ENCODE measurements around the gene ADGRV1.

Gene ADGRV1

DNA sequence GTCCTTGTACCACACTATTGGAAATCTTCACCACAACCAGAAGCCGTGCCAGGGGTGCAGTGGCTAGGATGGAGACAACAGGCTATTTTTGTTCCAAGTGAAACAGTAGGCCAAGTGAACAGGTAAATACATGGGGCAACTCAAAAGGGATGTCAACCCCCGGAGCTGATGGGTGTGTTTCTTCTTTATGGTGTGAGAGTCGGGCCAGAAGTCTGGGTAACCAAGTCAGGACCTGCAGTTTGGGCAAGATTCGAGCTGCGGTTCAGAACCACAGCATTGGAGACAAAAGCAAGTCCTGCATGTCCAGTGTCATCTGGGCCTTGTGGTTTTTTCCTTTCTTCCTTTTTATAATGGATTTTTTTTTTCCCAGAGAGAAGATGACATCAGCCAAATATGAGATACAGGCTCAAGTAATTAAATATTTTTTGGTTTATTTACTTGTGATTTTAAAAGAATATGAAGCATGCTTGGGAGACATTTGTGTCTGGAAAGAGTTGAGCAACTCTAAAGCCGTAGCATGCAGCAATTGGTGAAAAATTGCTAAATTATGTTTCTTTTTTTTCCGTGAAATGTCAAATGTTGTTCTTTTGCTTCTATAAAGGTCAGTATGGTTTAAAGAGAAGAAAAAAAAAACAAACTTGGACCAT is 562.9 kb downstream of the ADGRV1 start:
- ATAC-seq (replicated peaks) (no peak), DNase-seq (no peak)
- H3K4me1 Mint-ChIP-seq (ENCODE audit: low read depth in 2 of 2): no peaks in the 10 kb centered on the region
- H3K36me3 Mint-ChIP-seq (ENCODE audit: insufficient read depth): no peaks in the 10 kb centered on the region
- no peak overlapping the region for H3K27ac Mint-ChIP-seq
- no peaks in the 10 kb centered on the region for H3K9me3 Mint-ChIP-seq
- H3K27me3 Mint-ChIP-seq: no peaks in the 10 kb centered on the region
- H3K4me3 Mint-ChIP-seq: no peak overlapping the region

DNA sequence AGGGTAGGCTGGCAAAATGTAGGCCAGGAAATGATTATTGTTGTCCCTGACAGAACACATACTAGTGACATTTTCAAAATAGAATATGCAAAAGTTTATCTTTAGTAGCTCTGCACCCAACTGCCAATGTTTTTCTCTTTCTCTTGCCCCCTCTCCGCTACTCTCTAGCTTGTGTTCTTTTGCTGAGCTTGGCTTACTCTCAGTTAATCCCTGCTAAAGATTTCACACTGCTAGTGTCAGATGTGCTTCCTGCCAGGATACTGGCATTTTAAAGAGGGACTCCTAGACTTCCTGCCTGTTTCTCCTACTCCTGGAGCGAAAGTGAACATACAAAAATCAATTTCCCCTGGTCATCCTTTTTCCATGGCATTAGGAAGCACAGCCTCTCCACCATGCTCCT is 564.1 kb downstream of the ADGRV1 start:
- no peak overlapping the region for H3K4me3 Mint-ChIP-seq
- no peaks in the 10 kb centered on the region for H3K9me3 Mint-ChIP-seq
- H3K4me1 Mint-ChIP-seq (ENCODE audit: low read depth in 2 of 2): no peaks in the 10 kb centered on the region
- no peaks in the 10 kb centered on the region for H3K36me3 Mint-ChIP-seq (ENCODE audit: insufficient read depth)
- no peak for DNase-seq
- H3K27ac Mint-ChIP-seq: no peak overlapping the region
- H3K27me3 Mint-ChIP-seq: no peaks in the 10 kb centered on the region
- no peak for ATAC-seq (replicated peaks)

DNA sequence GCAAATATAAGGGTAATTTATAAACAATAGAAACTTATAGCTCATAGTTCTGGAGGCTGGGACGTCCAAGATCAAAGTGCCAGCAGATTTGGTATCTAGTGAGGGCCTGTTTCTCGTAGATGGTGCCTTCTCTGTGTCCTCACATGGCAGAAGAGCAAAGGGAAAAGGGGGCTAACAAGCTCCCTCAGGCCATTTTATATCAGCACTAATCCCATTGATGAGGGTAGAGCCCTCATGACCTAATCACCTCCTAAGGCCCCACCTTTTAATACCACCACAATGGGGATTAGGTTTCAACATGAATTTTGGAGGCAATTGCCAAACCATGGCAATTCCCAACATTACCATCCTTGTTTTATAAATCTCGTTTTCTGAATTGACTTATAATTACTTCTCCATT is 564.7 kb downstream of the ADGRV1 start:
- ATAC-seq (replicated peaks) (no peak), DNase-seq (no peak)
- no peaks in the 10 kb centered on the region for H3K9me3 Mint-ChIP-seq
- no peaks in the 10 kb centered on the region for H3K36me3 Mint-ChIP-seq (ENCODE audit: insufficient read depth)
- no peaks in the 10 kb centered on the region for H3K27me3 Mint-ChIP-seq
- no peak overlapping the region for H3K27ac Mint-ChIP-seq
- H3K4me1 Mint-ChIP-seq (ENCODE audit: low read depth in 2 of 2): no peaks in the 10 kb centered on the region
- no peak overlapping the region for H3K4me3 Mint-ChIP-seq

DNA sequence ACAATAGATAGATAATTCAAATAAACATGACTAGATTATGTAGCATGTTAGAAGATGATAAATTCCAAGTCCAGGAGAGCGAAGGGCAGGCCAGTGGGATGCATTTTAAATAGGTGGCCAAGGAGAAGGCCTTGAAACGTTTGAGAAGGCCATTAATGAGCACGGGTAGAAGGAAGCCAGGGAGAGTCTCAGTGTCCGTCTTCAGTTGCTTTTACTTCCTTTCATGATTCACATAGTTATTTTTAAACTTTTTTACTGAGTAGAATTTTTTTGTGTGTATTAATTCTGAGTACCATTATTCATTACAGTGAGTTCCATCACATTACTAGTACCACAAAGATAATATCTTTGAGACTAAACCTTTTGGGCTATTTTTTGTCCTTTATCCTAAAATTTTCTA is 565.3 kb downstream of the ADGRV1 start:
- Mint-ChIP-seq H3K9me3 (no peaks in the 10 kb centered on the region), H3K4me3 (no peak overlapping the region), H3K36me3 (ENCODE audit: insufficient read depth) (no peaks in the 10 kb centered on the region), H3K27ac (no peak overlapping the region), H3K4me1 (ENCODE audit: low read depth in 2 of 2) (no peaks in the 10 kb centered on the region), H3K27me3 (no peaks in the 10 kb centered on the region)
- ATAC-seq (replicated peaks): no peak
- no peak for DNase-seq

DNA sequence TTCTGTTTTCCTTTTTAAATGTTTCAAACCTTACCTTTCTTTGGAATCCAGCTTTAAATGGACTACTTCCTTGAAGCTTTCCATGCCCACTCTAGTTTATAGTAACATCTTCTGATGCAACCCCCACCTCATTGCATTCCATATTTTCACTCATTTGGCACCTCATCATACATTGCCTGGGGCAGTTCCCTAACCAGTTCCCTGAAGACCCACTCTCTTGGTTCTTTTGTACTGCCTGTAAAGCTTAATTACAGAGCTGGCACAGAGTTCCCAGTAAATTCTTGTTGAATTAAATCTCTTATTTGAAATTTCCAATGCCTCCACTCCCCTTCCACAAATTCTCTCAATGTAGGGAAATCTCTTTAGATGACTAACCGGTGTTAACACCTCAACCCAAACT is 567.3 kb downstream of the ADGRV1 start:
- no peak for DNase-seq
- Mint-ChIP-seq H3K4me3 (no peak overlapping the region), H3K36me3 (ENCODE audit: insufficient read depth) (no peaks in the 10 kb centered on the region), H3K27ac (no peak overlapping the region), H3K9me3 (no peaks in the 10 kb centered on the region), H3K4me1 (ENCODE audit: low read depth in 2 of 2) (no peaks in the 10 kb centered on the region), H3K27me3 (peaks cover 0 to 4% of the 10 kb centered on the region in 2 donors)
- no peak for ATAC-seq (replicated peaks)

DNA sequence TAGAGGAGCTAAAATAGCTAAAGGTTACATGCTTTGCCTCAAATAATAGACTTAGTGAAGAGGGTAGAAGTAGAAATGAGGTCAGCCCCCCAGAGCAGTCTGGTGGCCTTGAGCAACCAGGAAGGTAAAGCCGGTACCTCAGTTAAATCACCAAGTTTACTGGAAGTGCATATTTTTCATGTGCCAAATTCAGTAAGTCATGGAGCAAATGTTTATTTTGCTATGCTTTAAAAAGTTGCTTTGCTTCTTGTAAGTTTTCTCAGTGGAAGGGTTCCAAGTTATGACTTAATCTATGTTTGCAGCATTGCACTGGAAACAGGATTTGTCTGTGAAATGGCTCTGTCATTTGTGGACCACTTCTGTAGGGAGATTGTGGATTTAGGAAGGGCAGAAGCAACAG is 567.9 kb downstream of the ADGRV1 start:
- H3K4me1 Mint-ChIP-seq (ENCODE audit: low read depth in 2 of 2): no peaks in the 10 kb centered on the region

DNA sequence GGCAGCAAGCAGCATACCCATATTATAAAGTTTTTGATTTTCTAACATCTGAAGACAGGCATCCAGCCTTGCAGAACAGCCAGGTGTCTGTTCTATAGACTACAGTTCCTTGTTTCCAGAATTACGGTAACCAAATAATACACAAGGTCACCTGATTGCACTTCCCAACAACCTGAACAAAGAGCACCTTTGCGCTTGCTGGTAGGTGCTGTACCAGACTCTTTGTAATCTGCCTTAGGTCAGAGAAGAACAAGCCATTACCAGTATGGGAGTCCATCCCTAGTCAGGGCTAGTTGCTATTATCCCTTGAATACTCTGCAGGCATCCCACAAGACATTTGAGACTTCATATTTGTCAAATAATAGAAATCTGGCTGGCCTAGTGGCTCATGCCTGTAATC is 568.3 kb downstream of the ADGRV1 start:
- no peak overlapping the region for H3K4me3 Mint-ChIP-seq
- ATAC-seq (replicated peaks) (no peak), DNase-seq (no peak)
- no peak overlapping the region for H3K27ac Mint-ChIP-seq
- no peaks in the 10 kb centered on the region for H3K4me1 Mint-ChIP-seq (ENCODE audit: low read depth in 2 of 2)
- H3K27me3 Mint-ChIP-seq: peaks cover 0 to 13% of the 10 kb centered on the region in 2 donors
- no peaks in the 10 kb centered on the region for H3K9me3 Mint-ChIP-seq
- H3K36me3 Mint-ChIP-seq (ENCODE audit: insufficient read depth): no peaks in the 10 kb centered on the region

More for the DNA sequence above, 567.9 kb downstream of the ADGRV1 start:
- no peak for DNase-seq
- no peak overlapping the region for H3K27ac Mint-ChIP-seq
- no peak for ATAC-seq (replicated peaks)
- no peaks in the 10 kb centered on the region for H3K36me3 Mint-ChIP-seq (ENCODE audit: insufficient read depth)
- H3K4me3 Mint-ChIP-seq: no peak overlapping the region
- H3K27me3 Mint-ChIP-seq: peaks cover 0 to 9% of the 10 kb centered on the region in 2 donors
- no peaks in the 10 kb centered on the region for H3K9me3 Mint-ChIP-seq

DNA sequence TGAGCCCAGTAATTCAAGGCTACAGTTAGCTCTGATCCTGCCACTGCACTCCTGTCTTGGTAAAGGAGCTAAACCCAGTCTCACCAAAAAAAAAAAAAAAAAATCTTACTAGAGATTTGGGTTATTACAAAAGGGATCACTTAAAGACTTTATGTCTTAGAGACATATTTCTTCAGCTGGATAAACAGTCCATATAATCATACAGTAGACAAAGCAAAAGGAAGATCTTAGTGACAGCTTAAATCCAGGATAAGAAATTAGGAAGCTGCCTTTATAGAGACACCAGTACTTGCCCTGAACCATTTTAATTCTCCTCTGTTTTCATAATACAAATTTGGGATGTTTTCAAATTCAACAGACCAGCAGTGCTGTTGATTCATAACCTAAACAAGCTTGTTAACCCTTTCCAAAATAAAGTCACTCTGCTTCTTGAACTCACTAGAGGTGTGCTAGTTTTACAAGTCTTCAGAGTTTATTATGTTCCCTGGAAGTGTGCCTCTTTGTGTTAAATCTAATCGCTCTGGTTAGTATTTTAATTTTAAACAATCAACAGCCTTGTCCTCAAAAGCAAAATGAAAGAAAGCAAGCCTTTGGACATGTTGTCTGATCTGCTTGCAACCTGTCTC is 569.0 kb downstream of the ADGRV1 start:
- no peak for ATAC-seq (replicated peaks)
- no peak for DNase-seq
- H3K36me3 Mint-ChIP-seq (ENCODE audit: insufficient read depth): no peaks in the 10 kb centered on the region
- no peaks in the 10 kb centered on the region for H3K4me1 Mint-ChIP-seq (ENCODE audit: low read depth in 2 of 2)
- H3K27me3 Mint-ChIP-seq: peaks cover 3 to 19% of the 10 kb centered on the region in 2 donors
- no peak overlapping the region for H3K4me3 Mint-ChIP-seq
- no peak overlapping the region for H3K27ac Mint-ChIP-seq
- H3K9me3 Mint-ChIP-seq: no peaks in the 10 kb centered on the region

DNA sequence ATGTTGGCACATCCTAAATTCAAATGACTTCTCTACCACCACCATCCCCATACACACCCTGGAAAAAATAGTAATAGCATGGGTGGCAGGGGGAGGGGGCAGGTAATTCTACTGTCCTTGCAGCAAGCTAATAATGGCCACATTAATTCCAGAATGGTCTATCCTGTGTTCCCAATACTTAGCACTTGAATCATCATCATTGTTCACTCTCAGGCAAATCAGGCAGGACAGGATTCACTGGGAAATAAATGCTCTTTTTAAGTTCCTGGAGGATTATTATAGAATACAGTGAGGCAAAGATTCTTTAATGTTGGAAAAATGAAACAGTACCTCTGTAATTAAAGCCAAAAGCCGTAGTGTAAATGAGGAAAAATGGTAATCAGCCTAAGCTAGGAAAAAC is 570.0 kb downstream of the ADGRV1 start:
- DNase-seq (no peak), ATAC-seq (replicated peaks) (no peak)
- Mint-ChIP-seq H3K36me3 (ENCODE audit: insufficient read depth) (no peaks in the 10 kb centered on the region), H3K4me3 (no peak overlapping the region), H3K9me3 (no peaks in the 10 kb centered on the region), H3K4me1 (ENCODE audit: low read depth in 2 of 2) (no peaks in the 10 kb centered on the region), H3K27me3 (peaks cover 8 to 27% of the 10 kb centered on the region in 2 donors), H3K27ac (no peak overlapping the region)

DNA sequence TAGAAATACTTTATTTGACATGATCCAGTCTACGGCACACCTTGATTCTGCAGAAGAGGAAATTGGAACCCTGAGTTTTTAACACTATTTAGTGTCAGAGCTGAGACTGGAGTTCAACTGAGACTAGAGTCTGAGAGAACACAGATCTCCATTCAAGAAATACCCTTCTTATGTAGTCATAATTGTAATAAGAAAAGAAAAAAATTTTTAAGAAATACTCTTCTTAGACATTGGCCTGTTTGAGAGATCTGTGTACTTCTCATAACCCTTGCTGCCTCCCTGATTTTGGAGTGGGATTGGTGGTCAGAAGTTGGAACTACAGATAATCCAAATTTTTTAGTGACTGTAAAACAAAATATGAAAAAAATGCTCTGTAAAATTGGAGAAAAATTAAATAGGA is 571.2 kb downstream of the ADGRV1 start:
- DNase-seq (no peak), ATAC-seq (replicated peaks) (no peak)
- H3K4me1 Mint-ChIP-seq (ENCODE audit: low read depth in 2 of 2): no peaks in the 10 kb centered on the region
- H3K4me3 Mint-ChIP-seq: no peak overlapping the region
- H3K27me3 Mint-ChIP-seq: peaks cover 8 to 27% of the 10 kb centered on the region in 2 donors
- no peaks in the 10 kb centered on the region for H3K9me3 Mint-ChIP-seq
- no peaks in the 10 kb centered on the region for H3K36me3 Mint-ChIP-seq (ENCODE audit: insufficient read depth)
- no peak overlapping the region for H3K27ac Mint-ChIP-seq

DNA sequence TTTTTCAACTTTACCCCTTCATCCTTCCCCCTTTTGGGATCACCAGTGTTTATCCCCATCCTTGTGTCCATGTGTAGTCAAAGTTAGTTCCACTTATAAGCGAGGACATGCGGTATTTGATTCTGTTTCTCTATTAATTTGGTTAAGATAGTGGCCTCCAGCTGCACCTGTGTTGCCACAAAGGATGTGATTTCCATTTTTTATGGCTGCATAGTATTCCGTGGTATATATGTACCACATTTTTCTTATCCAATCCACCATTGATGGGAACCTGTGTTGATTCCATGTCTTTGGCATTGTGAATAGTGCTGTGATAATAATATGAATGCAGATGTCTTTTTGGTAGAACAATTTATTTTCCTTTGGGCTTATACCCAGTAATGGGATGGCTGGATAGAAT is 572.2 kb downstream of the ADGRV1 start:
- Mint-ChIP-seq H3K36me3 (ENCODE audit: insufficient read depth) (no peaks in the 10 kb centered on the region), H3K27me3 (peaks cover 13 to 33% of the 10 kb centered on the region in 2 donors), H3K9me3 (no peaks in the 10 kb centered on the region), H3K4me1 (ENCODE audit: low read depth in 2 of 2) (no peaks in the 10 kb centered on the region), H3K27ac (no peak overlapping the region), H3K4me3 (no peak overlapping the region)
- DNase-seq: no peak
- no peak for ATAC-seq (replicated peaks)

DNA sequence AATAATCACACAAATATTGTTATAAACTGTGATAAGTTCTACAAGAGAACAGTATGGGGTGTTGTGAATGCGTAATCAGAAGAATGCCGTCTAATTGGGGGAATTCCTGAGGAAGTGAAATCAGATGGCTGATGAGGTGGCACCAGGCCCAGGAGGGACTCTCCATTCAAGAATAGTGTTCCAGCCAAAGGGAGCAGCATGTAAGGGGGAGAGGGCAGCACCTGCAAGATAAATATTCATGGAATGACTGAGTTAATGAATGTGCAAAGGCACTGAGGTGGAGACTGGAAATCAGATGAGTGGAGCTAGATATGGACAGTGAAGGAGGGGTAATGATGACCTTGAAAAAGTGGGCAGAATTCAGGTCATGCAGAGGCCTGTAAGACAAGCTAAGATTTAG is 574.0 kb downstream of the ADGRV1 start:
- Mint-ChIP-seq H3K4me3 (no peak overlapping the region), H3K4me1 (ENCODE audit: low read depth in 2 of 2) (no peaks in the 10 kb centered on the region), H3K27me3 (peaks cover 15 to 37% of the 10 kb centered on the region in 2 donors), H3K27ac (no peak overlapping the region), H3K9me3 (no peaks in the 10 kb centered on the region), H3K36me3 (ENCODE audit: insufficient read depth) (no peaks in the 10 kb centered on the region)
- ATAC-seq (replicated peaks): no peak
- no peak for DNase-seq

DNA sequence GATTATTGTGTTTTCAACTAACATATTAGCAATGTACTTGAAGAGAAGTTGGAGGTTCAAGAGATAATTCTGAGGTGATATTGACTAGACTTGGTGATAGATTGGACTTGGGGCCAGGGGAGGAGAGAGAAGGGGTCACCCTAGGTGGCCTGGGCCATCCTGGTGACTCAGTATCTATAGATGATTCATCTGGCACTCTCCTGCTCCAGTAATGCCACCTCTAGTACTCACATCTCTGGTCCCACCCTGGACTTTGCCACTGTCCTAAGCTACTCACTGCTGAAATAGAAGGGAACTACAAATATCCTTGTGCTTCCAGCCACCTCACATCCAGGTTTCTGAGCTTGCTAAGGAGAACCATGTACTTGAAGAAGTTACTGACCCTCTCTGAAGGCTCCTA is 574.6 kb downstream of the ADGRV1 start:
- no peaks in the 10 kb centered on the region for H3K36me3 Mint-ChIP-seq (ENCODE audit: insufficient read depth)

DNA sequence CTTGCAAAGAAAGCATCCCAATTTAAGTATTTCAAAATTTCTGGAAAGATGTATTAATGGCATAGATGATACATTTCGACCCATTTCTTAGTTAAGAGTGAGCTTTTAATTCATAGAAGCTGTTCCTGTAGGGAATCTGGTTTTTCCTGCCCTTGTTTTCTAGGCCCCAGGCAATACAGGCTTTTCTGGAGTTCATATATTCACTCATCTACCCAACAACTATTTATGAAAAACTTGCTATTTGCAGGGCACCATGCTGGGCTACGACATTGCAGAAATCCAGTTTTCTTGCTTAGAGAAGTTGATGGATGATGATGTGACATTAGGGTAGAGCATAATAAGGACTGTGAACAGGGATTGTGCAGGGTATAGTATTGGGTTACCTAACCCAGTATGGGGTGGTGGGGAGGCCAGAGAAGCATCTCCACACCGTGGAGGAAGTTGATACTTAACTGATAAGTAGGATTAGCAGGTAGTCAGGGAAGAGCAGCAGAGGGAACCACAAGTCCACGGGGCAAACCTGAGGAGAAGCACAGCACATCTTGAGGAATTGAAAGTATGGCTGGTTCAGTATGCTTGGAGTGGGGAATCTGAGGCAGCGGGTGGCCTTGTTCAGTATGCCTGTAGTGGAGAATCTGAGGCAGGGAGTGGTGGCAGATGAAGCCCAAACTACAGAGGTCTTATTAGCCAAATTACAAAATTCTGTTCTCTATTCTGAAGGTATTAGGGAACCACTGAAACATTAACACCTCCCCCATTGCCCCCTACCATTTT is 577.1 kb downstream of the ADGRV1 start:
- no peaks in the 10 kb centered on the region for H3K9me3 Mint-ChIP-seq
- DNase-seq (no peak), ATAC-seq (replicated peaks) (no peak)
- no peaks in the 10 kb centered on the region for H3K4me1 Mint-ChIP-seq (ENCODE audit: low read depth in 2 of 2)
- H3K4me3 Mint-ChIP-seq: no peak overlapping the region
- no peak overlapping the region for H3K27ac Mint-ChIP-seq
- H3K27me3 Mint-ChIP-seq: peaks cover 15 to 36% of the 10 kb centered on the region in 2 donors
- H3K36me3 Mint-ChIP-seq (ENCODE audit: insufficient read depth): no peaks in the 10 kb centered on the region

More for the DNA sequence above, 574.6 kb downstream of the ADGRV1 start:
- H3K4me1 Mint-ChIP-seq (ENCODE audit: low read depth in 2 of 2): no peaks in the 10 kb centered on the region
- no peaks in the 10 kb centered on the region for H3K9me3 Mint-ChIP-seq
- DNase-seq (no peak), ATAC-seq (replicated peaks) (no peak)
- no peak overlapping the region for H3K27ac Mint-ChIP-seq
- no peak overlapping the region for H3K4me3 Mint-ChIP-seq
- peaks cover 15 to 37% of the 10 kb centered on the region in 2 donors for H3K27me3 Mint-ChIP-seq

Measured in effector memory CD8-positive, alpha-beta T cell (primary cell).